Measurements from ENCODE around the gene MYCN. TPM values are rescaled to one million over a fixed set of nuclear protein-coding genes. Genes with fewer than 3 reads are reported as not detected.

The MYCN gene
- total RNA-seq, 4 donors from 2014 or later = 0.21 to 0.95 (median 0.33) TPM

DNA sequence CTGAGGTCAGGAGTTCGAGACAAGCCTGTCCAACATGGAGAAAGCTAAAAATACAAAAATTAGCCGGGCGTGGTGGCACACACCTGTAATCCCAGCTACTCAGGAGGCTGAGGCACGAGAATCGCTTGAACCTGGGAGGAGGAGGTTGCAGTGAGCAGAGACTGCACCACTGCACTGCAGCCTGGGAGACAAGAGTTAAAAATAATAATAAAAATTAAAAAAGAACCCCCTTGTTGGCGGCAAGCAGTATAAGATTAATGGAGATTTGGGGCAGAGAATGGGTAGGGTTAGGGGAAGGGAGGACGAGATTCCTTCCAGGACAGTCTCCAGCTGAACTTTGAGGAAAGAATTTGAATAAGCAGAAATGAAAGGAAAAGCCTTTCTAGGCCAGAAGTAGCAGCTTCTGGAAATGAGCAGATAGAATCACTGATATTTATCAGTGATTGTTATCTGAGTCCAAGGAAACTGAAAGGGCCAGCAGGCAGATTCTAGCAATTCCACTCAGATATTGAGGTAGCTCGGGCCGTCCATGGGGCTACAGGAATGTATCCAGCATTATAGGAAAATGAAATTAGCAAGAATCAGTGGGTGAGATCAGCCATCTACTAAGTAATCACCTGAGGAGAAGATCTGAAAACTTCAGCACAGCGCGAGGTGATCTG lies 7.0 kb upstream of the MYCN start:
- peaks cover 0 to 3% (median 0%) of the 10 kb centered on the region in 4 donors for H3K27me3 ChIP-seq
- H3K36me3 ChIP-seq = no peaks in the 10 kb centered on the region
- no peaks in the 10 kb centered on the region for H3K4me1 ChIP-seq
- no peaks in the 10 kb centered on the region for H3K9me3 ChIP-seq
- TF ChIP-seq POLR2A (IDR thresholded peaks at IDR 0.05) = no peak
- TF ChIP-seq, protein P1, sequence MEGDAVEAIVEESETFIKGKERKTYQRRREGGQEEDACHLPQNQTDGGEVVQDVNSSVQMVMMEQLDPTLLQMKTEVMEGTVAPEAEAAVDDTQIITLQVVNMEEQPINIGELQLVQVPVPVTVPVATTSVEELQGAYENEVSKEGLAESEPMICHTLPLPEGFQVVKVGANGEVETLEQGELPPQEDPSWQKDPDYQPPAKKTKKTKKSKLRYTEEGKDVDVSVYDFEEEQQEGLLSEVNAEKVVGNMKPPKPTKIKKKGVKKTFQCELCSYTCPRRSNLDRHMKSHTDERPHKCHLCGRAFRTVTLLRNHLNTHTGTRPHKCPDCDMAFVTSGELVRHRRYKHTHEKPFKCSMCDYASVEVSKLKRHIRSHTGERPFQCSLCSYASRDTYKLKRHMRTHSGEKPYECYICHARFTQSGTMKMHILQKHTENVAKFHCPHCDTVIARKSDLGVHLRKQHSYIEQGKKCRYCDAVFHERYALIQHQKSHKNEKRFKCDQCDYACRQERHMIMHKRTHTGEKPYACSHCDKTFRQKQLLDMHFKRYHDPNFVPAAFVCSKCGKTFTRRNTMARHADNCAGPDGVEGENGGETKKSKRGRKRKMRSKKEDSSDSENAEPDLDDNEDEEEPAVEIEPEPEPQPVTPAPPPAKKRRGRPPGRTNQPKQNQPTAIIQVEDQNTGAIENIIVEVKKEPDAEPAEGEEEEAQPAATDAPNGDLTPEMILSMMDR (IDR thresholded peaks at IDR 0.05) = no peak
- H3K27ac ChIP-seq = no peak overlapping the region
- DNase-seq = no peak
- intact Hi-C loops (cut with DNase I) = no loop called here
- H3K4me3 ChIP-seq = no peak overlapping the region
- 83 to 86% methylated on average over 10 to 11 of the region's 11 CpGs for WGBS, 2 donors

DNA sequence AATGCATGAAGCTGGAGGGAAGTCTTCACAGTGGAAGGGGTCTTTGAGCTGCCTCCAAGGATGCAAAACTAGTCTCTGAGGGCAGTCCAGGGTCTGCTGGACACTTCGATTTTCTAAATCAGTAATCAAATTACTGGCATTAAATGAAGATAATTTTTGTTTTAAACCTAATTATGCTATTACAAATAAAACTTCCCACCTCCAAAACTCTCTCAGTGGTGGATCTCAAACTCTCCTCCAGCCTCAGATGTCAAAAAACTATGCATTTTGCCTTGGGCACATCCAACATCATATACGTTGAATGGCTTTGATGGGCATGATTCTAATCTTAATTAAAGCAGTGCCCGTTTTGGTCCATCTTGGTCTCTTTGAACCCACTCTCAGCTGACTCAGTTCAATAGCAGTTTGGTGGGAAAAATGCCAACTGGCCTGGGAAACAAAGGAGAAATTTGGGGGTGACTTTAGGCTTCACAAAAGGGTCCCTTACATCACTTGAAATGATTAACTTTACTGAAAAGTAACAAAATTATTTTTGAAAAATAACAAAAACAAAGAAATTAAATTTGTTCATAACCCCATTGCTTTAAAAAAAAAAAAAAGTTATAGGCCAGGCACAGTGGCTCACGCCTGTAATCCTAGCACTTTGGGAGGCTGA lies 5.9 kb upstream of the MYCN start:
- Histone ChIP-seq H3K27ac (no peak overlapping the region), H3K9me3 (no peaks in the 10 kb centered on the region), H3K4me3 (no peak overlapping the region), H3K36me3 (no peaks in the 10 kb centered on the region), H3K4me1 (peaks cover 1 to 4% (median 2%) of the 10 kb centered on the region in 3 donors), H3K27me3 (peaks cover 0 to 14% (median 0%) of the 10 kb centered on the region in 4 donors)
- TF ChIP-seq, protein P1 (IDR thresholded peaks at IDR 0.05) = no peak
- no peak for TF ChIP-seq POLR2A (IDR thresholded peaks at IDR 0.05)
- DNase-seq = no peak
- intact Hi-C loops (cut with DNase I) = no loop called here
- 73 to 75% methylated on average over 4 of the region's 4 CpGs for WGBS, 2 donors

DNA sequence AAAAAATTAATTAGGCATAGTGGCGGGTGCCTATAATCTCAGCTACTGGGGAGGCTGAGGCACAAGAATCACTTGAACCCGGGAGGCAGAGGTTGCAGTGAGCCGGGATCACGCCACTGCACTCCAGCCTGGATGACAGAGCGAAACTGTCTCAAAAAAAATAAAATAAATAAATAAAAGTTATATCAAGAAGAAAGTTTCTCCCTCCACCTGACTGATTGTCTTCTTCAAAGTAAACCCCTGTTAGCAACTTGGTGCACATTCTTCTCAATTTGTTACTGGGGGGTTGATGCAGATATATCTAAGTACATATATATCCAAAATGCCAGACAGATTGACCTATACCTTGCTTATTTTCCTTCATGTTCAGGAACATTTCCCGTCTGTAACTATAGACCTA lies 5.2 kb upstream of the MYCN start:
- intact Hi-C loops (cut with DNase I) = no loop called here
- Histone ChIP-seq H3K27me3 (peaks cover 0 to 21% (median under 1%) of the 10 kb centered on the region in 4 donors), H3K9me3 (no peaks in the 10 kb centered on the region), H3K4me1 (peaks cover 9 to 11% (median 9%) of the 10 kb centered on the region in 3 donors), H3K27ac (no peak overlapping the region), H3K4me3 (no peak overlapping the region), H3K36me3 (no peaks in the 10 kb centered on the region)
- no peak for DNase-seq
- no peak for TF ChIP-seq POLR2A (IDR thresholded peaks at IDR 0.05)
- TF ChIP-seq, protein P1 (IDR thresholded peaks at IDR 0.05) = no peak
- WGBS, 2 donors = 85 to 92% methylated on average over 6 of the region's 6 CpGs

DNA sequence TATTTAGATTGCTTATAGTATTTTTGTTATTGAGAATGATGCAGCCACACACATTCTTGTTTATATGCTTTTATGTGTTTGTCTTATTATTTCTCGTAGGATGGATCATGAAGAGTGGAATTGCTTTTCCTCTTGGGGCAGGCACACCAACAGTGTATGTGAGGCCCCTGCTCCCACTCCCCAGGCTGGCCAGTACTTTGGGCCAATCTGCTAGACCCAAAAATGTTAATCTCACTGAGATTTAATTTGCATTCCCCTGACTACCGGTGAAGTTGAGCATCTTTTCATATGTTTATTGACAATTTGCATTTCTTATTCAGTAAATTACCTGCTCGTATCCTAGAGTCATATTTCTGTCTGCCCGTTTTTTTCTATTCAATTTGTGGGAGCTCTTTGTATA lies 4.7 kb upstream of the MYCN start:
- no peak for TF ChIP-seq POLR2A (IDR thresholded peaks at IDR 0.05)
- TF ChIP-seq, protein P1 (IDR thresholded peaks at IDR 0.05) = no peak
- Histone ChIP-seq H3K4me1 (peaks cover 14 to 16% (median 14%) of the 10 kb centered on the region in 3 donors), H3K9me3 (no peaks in the 10 kb centered on the region), H3K27ac (no peak overlapping the region), H3K36me3 (no peaks in the 10 kb centered on the region), H3K27me3 (peaks cover 0 to 26% (median 2%) of the 10 kb centered on the region in 4 donors), H3K4me3 (no peak overlapping the region)
- 74 to 80% methylated on average over 4 of the region's 4 CpGs for whole genome bisulfite sequencing, 2 donors
- no peak for DNase-seq
- intact Hi-C loops (cut with DNase I) = no loop called here

Data from esophagus squamous epithelium (tissue), 5 donors.